ENCODE measurements around the gene NMRK1.

The NMRK1 gene

GRCh38 chr9:75117564-75117963 is 29.6 kb upstream of the NMRK1 start:
- H3K9me3 ChIP-seq (ENCODE audit: control insufficient read depth, insufficient read depth, low read length), result no peaks in the 10 kb centered on the region
- H3K27me3 ChIP-seq (ENCODE audit: control insufficient read depth, insufficient read depth, low read length), result no peaks in the 10 kb centered on the region
- H3K9ac ChIP-seq (ENCODE audit: low read depth, low read length), result no peak overlapping the region
- peaks cover 3% of the 10 kb centered on the region for H3K4me1 ChIP-seq (ENCODE audit: control insufficient read depth, insufficient read depth, low read length)
- no peaks in the 10 kb centered on the region for H3K36me3 ChIP-seq (ENCODE audit: control insufficient read depth, insufficient read depth, low read length)
- no peak overlapping the region for H3K4me3 ChIP-seq (ENCODE audit: low read depth, low read length)

DNA sequence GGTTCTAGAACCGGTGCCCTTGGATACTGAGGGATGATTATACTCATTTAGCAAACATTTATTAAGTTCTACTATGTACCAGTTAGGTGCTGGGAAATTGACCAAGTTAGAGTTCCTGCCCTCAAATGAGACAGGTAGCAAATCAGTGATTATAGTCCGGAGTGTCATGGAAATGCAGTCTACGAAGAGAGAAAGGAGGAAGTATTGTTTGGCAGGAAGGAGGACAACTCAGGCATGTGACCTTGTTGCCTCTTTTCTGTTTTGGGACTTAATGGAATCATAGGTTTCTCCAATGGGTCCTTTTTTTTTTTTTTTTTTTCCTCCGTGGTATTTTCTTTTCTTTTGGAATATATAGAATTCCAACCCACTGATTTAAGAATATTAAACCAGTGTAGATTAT is 28.4 kb upstream of the NMRK1 start:
- no peak overlapping the region for H3K9ac ChIP-seq (ENCODE audit: low read depth, low read length)
- H3K9me3 ChIP-seq (ENCODE audit: control insufficient read depth, insufficient read depth, low read length), result no peaks in the 10 kb centered on the region
- no peaks in the 10 kb centered on the region for H3K36me3 ChIP-seq (ENCODE audit: control insufficient read depth, insufficient read depth, low read length)
- no peaks in the 10 kb centered on the region for H3K4me1 ChIP-seq (ENCODE audit: control insufficient read depth, insufficient read depth, low read length)
- H3K4me3 ChIP-seq (ENCODE audit: low read depth, low read length), result no peak overlapping the region
- no peaks in the 10 kb centered on the region for H3K27me3 ChIP-seq (ENCODE audit: control insufficient read depth, insufficient read depth, low read length)

GRCh38 chr9:75112789-75113188 is 24.8 kb upstream of the NMRK1 start:
- H3K36me3 ChIP-seq (ENCODE audit: control insufficient read depth, insufficient read depth, low read length), result no peaks in the 10 kb centered on the region
- no peaks in the 10 kb centered on the region for H3K27me3 ChIP-seq (ENCODE audit: control insufficient read depth, insufficient read depth, low read length)
- no peak overlapping the region for H3K9ac ChIP-seq (ENCODE audit: low read depth, low read length)
- no peaks in the 10 kb centered on the region for H3K9me3 ChIP-seq (ENCODE audit: control insufficient read depth, insufficient read depth, low read length)
- no peaks in the 10 kb centered on the region for H3K4me1 ChIP-seq (ENCODE audit: control insufficient read depth, insufficient read depth, low read length)
- no peak overlapping the region for H3K4me3 ChIP-seq (ENCODE audit: low read depth, low read length)

DNA sequence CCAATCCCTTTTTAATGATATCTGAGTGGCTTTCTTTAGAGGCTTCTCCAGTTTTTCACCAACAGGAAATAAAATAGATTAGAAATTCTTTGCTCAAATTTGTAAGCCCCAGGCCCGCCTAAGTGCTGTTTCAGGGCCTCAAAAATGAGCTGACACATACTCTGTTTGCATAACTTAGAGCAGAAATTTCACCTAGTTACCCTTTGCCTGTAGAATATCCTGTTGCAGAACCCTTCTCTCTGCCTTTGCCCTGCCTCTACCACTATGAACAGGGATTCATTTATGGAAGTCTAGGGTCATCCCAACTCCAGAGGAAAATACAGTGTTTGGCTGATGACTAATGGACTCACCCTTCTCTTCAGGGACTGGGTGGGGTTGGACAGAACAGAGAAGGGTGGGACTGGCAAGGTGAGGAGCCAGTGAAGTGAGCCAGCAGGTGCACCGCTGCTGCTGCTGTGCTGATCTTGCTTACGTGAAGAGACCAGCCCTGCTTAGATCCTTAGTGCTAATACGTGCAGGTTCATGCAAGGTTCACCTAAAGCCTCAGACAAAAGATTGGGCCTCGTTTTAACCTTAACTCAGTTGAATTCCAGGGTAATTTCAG is 23.2 kb upstream of the NMRK1 start:
- Histone ChIP-seq H3K4me1 (ENCODE audit: control insufficient read depth, insufficient read depth, low read length) (no peaks in the 10 kb centered on the region), H3K9ac (ENCODE audit: low read depth, low read length) (no peak overlapping the region), H3K4me3 (ENCODE audit: low read depth, low read length) (no peak overlapping the region), H3K9me3 (ENCODE audit: control insufficient read depth, insufficient read depth, low read length) (no peaks in the 10 kb centered on the region), H3K36me3 (ENCODE audit: control insufficient read depth, insufficient read depth, low read length) (no peaks in the 10 kb centered on the region), H3K27me3 (ENCODE audit: control insufficient read depth, insufficient read depth, low read length) (no peaks in the 10 kb centered on the region)

DNA sequence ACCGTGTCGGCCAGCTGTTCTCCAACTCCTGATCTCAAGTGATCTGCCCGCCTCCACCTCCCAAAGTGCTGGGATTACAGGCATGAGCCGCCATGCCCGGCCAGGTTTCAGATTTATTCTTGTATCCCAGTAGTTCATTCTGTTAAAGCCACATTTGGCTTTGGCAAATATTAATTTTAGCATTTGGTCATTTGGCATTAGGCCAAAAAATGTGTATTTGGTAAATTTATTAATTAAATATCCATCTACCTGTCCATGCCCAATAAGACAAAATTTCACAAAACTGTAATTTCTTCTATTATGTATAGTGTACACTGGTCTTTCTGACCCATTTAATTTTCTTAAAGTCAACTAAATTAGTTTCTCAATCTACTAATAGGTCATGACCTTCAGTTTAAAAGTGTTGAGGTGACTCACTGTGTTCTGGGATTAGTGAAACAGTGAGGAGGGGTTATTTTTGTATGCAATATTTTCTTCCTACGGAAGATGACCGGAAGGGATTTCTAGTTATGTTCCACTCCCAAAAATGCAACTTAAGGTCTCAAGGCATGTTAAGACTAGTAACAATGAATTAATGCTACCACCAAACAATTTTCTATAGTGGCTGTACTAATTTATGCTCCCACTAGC is 21.4 kb upstream of the NMRK1 start:
- no peaks in the 10 kb centered on the region for H3K4me1 ChIP-seq (ENCODE audit: control insufficient read depth, insufficient read depth, low read length)
- H3K9me3 ChIP-seq (ENCODE audit: control insufficient read depth, insufficient read depth, low read length), result no peaks in the 10 kb centered on the region
- H3K27me3 ChIP-seq (ENCODE audit: control insufficient read depth, insufficient read depth, low read length), result no peaks in the 10 kb centered on the region
- no peaks in the 10 kb centered on the region for H3K36me3 ChIP-seq (ENCODE audit: control insufficient read depth, insufficient read depth, low read length)
- no peak overlapping the region for H3K4me3 ChIP-seq (ENCODE audit: low read depth, low read length)
- no peak overlapping the region for H3K9ac ChIP-seq (ENCODE audit: low read depth, low read length)

- H3K9ac ChIP-seq (ENCODE audit: low read depth, low read length), result no peak overlapping the region
- no peaks in the 10 kb centered on the region for H3K27me3 ChIP-seq (ENCODE audit: control insufficient read depth, insufficient read depth, low read length)
- H3K9me3 ChIP-seq (ENCODE audit: control insufficient read depth, insufficient read depth, low read length), result no peaks in the 10 kb centered on the region
- H3K4me1 ChIP-seq (ENCODE audit: control insufficient read depth, insufficient read depth, low read length), result no peaks in the 10 kb centered on the region
- H3K4me3 ChIP-seq (ENCODE audit: low read depth, low read length), result no peak overlapping the region
- H3K36me3 ChIP-seq (ENCODE audit: control insufficient read depth, insufficient read depth, low read length), result no peaks in the 10 kb centered on the region
Measured at GRCh38 chr9:75108571-75108970, 20.6 kb upstream of the NMRK1 start.

DNA sequence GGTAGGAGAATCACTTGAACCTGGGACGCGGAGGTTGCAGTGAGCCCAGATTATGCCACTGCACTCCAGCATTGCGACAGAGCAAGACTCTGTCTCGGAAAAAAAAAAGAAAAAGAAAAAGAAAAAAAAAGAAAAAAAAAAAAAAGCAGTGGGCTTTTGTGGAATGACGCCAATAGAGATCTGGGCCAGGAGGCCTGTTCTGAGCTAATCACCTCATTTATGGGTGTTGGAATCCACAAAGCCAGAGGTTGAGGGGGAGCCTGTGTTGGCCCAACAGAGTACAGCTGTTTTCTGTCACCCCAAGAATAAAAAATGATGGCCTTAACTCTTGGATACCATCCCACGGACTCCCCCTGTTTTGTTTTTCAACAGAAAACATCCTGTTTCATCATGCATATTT is 18.9 kb upstream of the NMRK1 start:
- H3K4me3 ChIP-seq (ENCODE audit: low read depth, low read length), result no peak overlapping the region
- H3K9me3 ChIP-seq (ENCODE audit: control insufficient read depth, insufficient read depth, low read length), result no peaks in the 10 kb centered on the region
- no peaks in the 10 kb centered on the region for H3K36me3 ChIP-seq (ENCODE audit: control insufficient read depth, insufficient read depth, low read length)
- H3K9ac ChIP-seq (ENCODE audit: low read depth, low read length), result no peak overlapping the region
- no peaks in the 10 kb centered on the region for H3K4me1 ChIP-seq (ENCODE audit: control insufficient read depth, insufficient read depth, low read length)
- H3K27me3 ChIP-seq (ENCODE audit: control insufficient read depth, insufficient read depth, low read length), result no peaks in the 10 kb centered on the region

DNA sequence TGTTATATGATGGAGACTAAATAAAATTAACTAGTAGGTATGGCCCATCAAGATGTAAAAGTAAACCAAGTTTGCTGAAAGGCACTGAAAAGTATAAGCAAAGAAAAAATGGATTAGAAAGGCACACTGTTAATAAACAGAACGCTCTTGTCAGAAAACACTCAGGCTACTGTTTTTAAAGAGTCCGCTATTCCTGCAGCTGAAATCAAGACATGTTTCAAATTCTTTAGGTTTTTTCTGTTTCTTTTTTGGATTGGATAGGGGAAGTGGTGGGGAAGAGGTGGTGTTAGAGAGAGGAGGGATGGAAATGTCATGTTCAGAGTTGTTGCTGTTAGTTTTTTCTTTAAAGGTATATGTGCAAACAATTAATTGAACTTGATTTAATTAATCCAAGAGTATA is 17.9 kb upstream of the NMRK1 start:
- no peaks in the 10 kb centered on the region for H3K27me3 ChIP-seq (ENCODE audit: control insufficient read depth, insufficient read depth, low read length)
- no peak overlapping the region for H3K9ac ChIP-seq (ENCODE audit: low read depth, low read length)
- H3K4me3 ChIP-seq (ENCODE audit: low read depth, low read length), result no peak overlapping the region
- H3K4me1 ChIP-seq (ENCODE audit: control insufficient read depth, insufficient read depth, low read length), result no peaks in the 10 kb centered on the region
- H3K36me3 ChIP-seq (ENCODE audit: control insufficient read depth, insufficient read depth, low read length), result no peaks in the 10 kb centered on the region
- H3K9me3 ChIP-seq (ENCODE audit: control insufficient read depth, insufficient read depth, low read length), result no peaks in the 10 kb centered on the region

GRCh38 chr9:75105019-75105540 is 17.1 kb upstream of the NMRK1 start:
- Histone ChIP-seq H3K4me1 (ENCODE audit: control insufficient read depth, insufficient read depth, low read length) (no peaks in the 10 kb centered on the region), H3K4me3 (ENCODE audit: low read depth, low read length) (no peak overlapping the region), H3K9ac (ENCODE audit: low read depth, low read length) (no peak overlapping the region), H3K36me3 (ENCODE audit: control insufficient read depth, insufficient read depth, low read length) (no peaks in the 10 kb centered on the region), H3K27me3 (ENCODE audit: control insufficient read depth, insufficient read depth, low read length) (no peaks in the 10 kb centered on the region), H3K9me3 (ENCODE audit: control insufficient read depth, insufficient read depth, low read length) (no peaks in the 10 kb centered on the region)

GRCh38 chr9:75104607-75105006 is 16.7 kb upstream of the NMRK1 start:
- no peaks in the 10 kb centered on the region for H3K4me1 ChIP-seq (ENCODE audit: control insufficient read depth, insufficient read depth, low read length)
- H3K9ac ChIP-seq (ENCODE audit: low read depth, low read length), result no peak overlapping the region
- no peaks in the 10 kb centered on the region for H3K9me3 ChIP-seq (ENCODE audit: control insufficient read depth, insufficient read depth, low read length)
- H3K4me3 ChIP-seq (ENCODE audit: low read depth, low read length), result no peak overlapping the region
- no peaks in the 10 kb centered on the region for H3K27me3 ChIP-seq (ENCODE audit: control insufficient read depth, insufficient read depth, low read length)
- no peaks in the 10 kb centered on the region for H3K36me3 ChIP-seq (ENCODE audit: control insufficient read depth, insufficient read depth, low read length)

GRCh38 chr9:75102177-75102790 is 14.3 kb upstream of the NMRK1 start:
- no peaks in the 10 kb centered on the region for H3K36me3 ChIP-seq (ENCODE audit: control insufficient read depth, insufficient read depth, low read length)

GRCh38 chr9:75101004-75101588 is 13.1 kb upstream of the NMRK1 start:
- no peaks in the 10 kb centered on the region for H3K9me3 ChIP-seq (ENCODE audit: control insufficient read depth, insufficient read depth, low read length)
- no peaks in the 10 kb centered on the region for H3K4me1 ChIP-seq (ENCODE audit: control insufficient read depth, insufficient read depth, low read length)
- no peaks in the 10 kb centered on the region for H3K27me3 ChIP-seq (ENCODE audit: control insufficient read depth, insufficient read depth, low read length)
- H3K4me3 ChIP-seq (ENCODE audit: low read depth, low read length), result no peak overlapping the region
- H3K36me3 ChIP-seq (ENCODE audit: control insufficient read depth, insufficient read depth, low read length), result no peaks in the 10 kb centered on the region
- no peak overlapping the region for H3K9ac ChIP-seq (ENCODE audit: low read depth, low read length)

More at GRCh38 chr9:75102177-75102790, 14.3 kb upstream of the NMRK1 start:
- H3K27me3 ChIP-seq (ENCODE audit: control insufficient read depth, insufficient read depth, low read length), result no peaks in the 10 kb centered on the region
- H3K4me1 ChIP-seq (ENCODE audit: control insufficient read depth, insufficient read depth, low read length), result no peaks in the 10 kb centered on the region
- no peaks in the 10 kb centered on the region for H3K9me3 ChIP-seq (ENCODE audit: control insufficient read depth, insufficient read depth, low read length)
- no peak overlapping the region for H3K9ac ChIP-seq (ENCODE audit: low read depth, low read length)
- no peak overlapping the region for H3K4me3 ChIP-seq (ENCODE audit: low read depth, low read length)

Measured in iPS-15b (cell line).